GM12878 (cell line): ENCODE measurements around the gene ERC1. TPM values are rescaled to one million over a fixed set of nuclear protein-coding genes. Genes with fewer than 3 reads are reported as not detected.

Source experiments
- ATAC-seq: fragments of 200-7000 bp; cut with Tn5 transposase; 3 replicates; pipeline ENCODE4 v1.9.1; 2020; ENCODE audit warnings: mild to moderate bottlenecking, moderate library complexity
- BruUV-seq: library from RNA; stranded (reverse); fragments of 400-500 nt; replicated peaks from 2 replicates; lab custom pipeline; 2021; lab: Mats Ljungman, UMichigan
- CTCF ChIA-PET: fragments of 300-600 bp; sonication (Branson Sonifier 250); formaldehyde crosslinking; extraction: SDS; loops from one replicate; lab custom pipeline; 2021; ENCODE audit warnings: inconsistent platforms; lab: Yijun Ruan, JAX
- POLR2A ChIA-PET: fragments of 350-600 bp; formaldehyde crosslinking; extraction: SDS; loops from one replicate; lab custom pipeline; 2021; ENCODE audit warnings: inconsistent platforms; lab: Charles Lee
- RAD21 ChIA-PET: fragments of 300-600 bp; sonication (Branson Sonifier 250); formaldehyde crosslinking; loops from one replicate; lab custom pipeline; 2023; ENCODE audit warnings: antibody characterized with exemption; ENCODE audit not compliant: unreplicated experiment; lab: Charles Lee
- SMC1A ChIA-PET: fragments of 300-600 bp; sonication (Branson Sonifier 250); formaldehyde crosslinking; loops from one replicate; lab custom pipeline; 2023; ENCODE audit not compliant: unreplicated experiment, uncharacterized antibody; lab: Charles Lee
- DNase-seq: peaks from one replicate; pipeline ENCODE4 v3.0.0-alpha.2; 2011; ENCODE audit warnings: low read depth, low spot score
- FAIRE-seq: peaks from 3 replicates; lab custom pipeline; 2011; peaks lifted over from hg19 to GRCh38; lab: Jason Lieb, UNC
- H2AFZ ChIP-seq: 2 replicates; pipeline ENCODE4 v1.6.0; 2011; ENCODE audit warnings: low read depth, low read length, control low read depth; ENCODE audit not compliant: control insufficient read depth
- H3K27ac ChIP-seq: 2 replicates; pipeline ENCODE4 v1.5.1; 2011; ENCODE audit warnings: control low read depth; ENCODE audit not compliant: control insufficient read depth, insufficient read depth
- H3K27me3 ChIP-seq, 2 experiments: replicated peaks in 1 of 2; 2 replicates each; pipeline versions ENCODE4 v1.6.0 to v1.6.1; 2011; ENCODE audit warnings: low read length in 1 of 2; ENCODE audit not compliant: control insufficient read depth in 2 of 2, insufficient read depth in 2 of 2
- H3K36me3 ChIP-seq, 2 experiments: 2 replicates each; pipeline ENCODE4 v1.5.1; 2011; ENCODE audit warnings: low read length in 1 of 2; ENCODE audit not compliant: control insufficient read depth in 2 of 2, insufficient read depth in 2 of 2
- H3K4me1 ChIP-seq: 2 replicates; pipeline ENCODE4 v1.6.1; 2011; ENCODE audit warnings: mild to moderate bottlenecking, low read length, moderate library complexity, mixed read lengths; ENCODE audit not compliant: control insufficient read depth, insufficient read depth
- H3K4me2 ChIP-seq: 2 replicates; pipeline ENCODE4 v1.6.0; 2011; ENCODE audit warnings: control low read depth; ENCODE audit not compliant: control insufficient read depth, insufficient read depth
- H3K4me3 ChIP-seq: fragments of 200-600 bp; sonication (generic); 2 replicates; pipeline ENCODE4 v1.5.1; 2016
- H3K79me2 ChIP-seq: 2 replicates; pipeline ENCODE4 v1.6.0; 2011; ENCODE audit warnings: low read length; ENCODE audit not compliant: control insufficient read depth, insufficient read depth
- H3K9ac ChIP-seq: 2 replicates; pipeline ENCODE4 v1.8.0; 2011; ENCODE audit warnings: low read length, control low read depth, mixed read lengths; ENCODE audit not compliant: control insufficient read depth, insufficient read depth
- H3K9me3 ChIP-seq: replicated peaks from 3 replicates; pipeline ENCODE4 v1.5.1; 2011; ENCODE audit warnings: mild to moderate bottlenecking, low read length; ENCODE audit not compliant: control insufficient read depth, insufficient read depth
- H4K20me1 ChIP-seq: 2 replicates; pipeline ENCODE4 v1.6.0; 2011; ENCODE audit not compliant: control insufficient read depth, insufficient read depth
- ATF2 ChIP-seq: IDR thresholded peaks from 2 replicates; pipeline ENCODE4 v1.6.1; 2012; ENCODE audit warnings: low read length, inconsistent platforms
- EED ChIP-seq: sonication (generic); IDR thresholded peaks from 2 replicates; pipeline ENCODE4 v1.6.1; 2016; ENCODE audit warnings: antibody characterized with exemption, low read depth
- ESRRA ChIP-seq: IDR thresholded peaks from 2 replicates; pipeline ENCODE4 v1.6.1; 2012; ENCODE audit warnings: mild to moderate bottlenecking, low read length, improper control_type of control experiment
- HDAC6 ChIP-seq: fragments of 200-600 bp; sonication (generic); IDR thresholded peaks from one replicate; pipeline ENCODE4 v1.8.0; 2017; ENCODE audit warnings: antibody characterized with exemption; ENCODE audit not compliant: unreplicated experiment
- NRF1 ChIP-seq: conservative IDR thresholded peaks from 2 replicates; pipeline ENCODE4 v1.6.1; 2011; ENCODE audit warnings: mild to moderate bottlenecking, low read depth, low read length, improper control_type of control experiment
- RB1 ChIP-seq: fragments of 450-650 bp; formaldehyde crosslinking; IDR thresholded peaks from 2 replicates; pipeline ENCODE4 v1.6.1; 2017; ENCODE audit warnings: mild to moderate bottlenecking, borderline replicate concordance
- RELA ChIP-seq: fragments of 450-650 bp; IDR thresholded peaks from 2 replicates; pipeline ENCODE4 v1.8.0; 2014; ENCODE audit warnings: borderline replicate concordance; ENCODE audit not compliant: partially characterized antibody
- RFX5 ChIP-seq: IDR thresholded peaks from 2 replicates; pipeline ENCODE4 v1.6.1; 2011; ENCODE audit warnings: low read depth, low read length, improper control_type of control experiment
- SIX5 ChIP-seq: IDR thresholded peaks from 2 replicates; pipeline ENCODE4 v1.6.1; 2011; ENCODE audit warnings: mild to moderate bottlenecking, low read depth, low read length, moderate library complexity; ENCODE audit not compliant: severe bottlenecking
- SMC3 ChIP-seq: IDR thresholded peaks from 2 replicates; pipeline ENCODE4 v1.6.1; 2011; ENCODE audit warnings: low read length, improper control_type of control experiment, borderline replicate concordance
- SPI1 ChIP-seq: IDR thresholded peaks from 2 replicates; pipeline ENCODE4 v1.6.1; 2011; ENCODE audit warnings: low read depth, mild to moderate bottlenecking, low read length, moderate library complexity, borderline replicate concordance; ENCODE audit not compliant: insufficient read depth
- STAT3 ChIP-seq: IDR thresholded peaks from 2 replicates; pipeline ENCODE4 v1.6.1; 2011; ENCODE audit warnings: low read depth, low read length, improper control_type of control experiment
- SUZ12 ChIP-seq: fragments of 200-600 bp; sonication (generic); IDR thresholded peaks from one replicate; pipeline ENCODE4 v1.6.1; 2018; ENCODE audit warnings: antibody characterized with exemption, mild to moderate bottlenecking; ENCODE audit not compliant: unreplicated experiment
- TARDBP ChIP-seq: IDR thresholded peaks from 2 replicates; pipeline ENCODE4 v1.6.1; 2016; ENCODE audit warnings: borderline replicate concordance
- WRNIP1 ChIP-seq: IDR thresholded peaks from 2 replicates; pipeline ENCODE4 v1.6.1; 2011; ENCODE audit warnings: low read depth, low read length, improper control_type of control experiment, borderline replicate concordance
- WGBS: methylation state at CpG from one replicate; pipeline ENCODE4 v1.1.6; 2016; ENCODE audit warnings: low lambda C conversion rate; ENCODE audit not compliant: insufficient replicate concordance, insufficient coverage; ENCODE audit errors: missing lambda C conversion rate; 5-methylcytosine and 5-hydroxymethylcytosine counted together
- in situ Hi-C: fragments of 300-500 bp; cut with MboI; formaldehyde crosslinking; loops from 9 replicates; pipeline ENCODE4 v1.14.3; 2018; ENCODE audit warnings: mixed read lengths
- intact Hi-C: fragments of 100-400 bp; cut with micrococcal nuclease; formaldehyde crosslinking; loops from one replicate; pipeline ENCODE4 v1.14.2; 2022; ENCODE audit not compliant: unreplicated experiment
- polyA plus RNA-seq, 11 experiments: library from polyadenylated mRNA; depleted of rRNA in 4 of 11; unstranded in 6 of 11; stranded (reverse) in 5 of 11; fragments of >200 nt; fragmentation: Nextera tagmentation in 4 of 11; fragmentation: Illumina TruSeq in 1 of 11; extraction: Ambion mirVana in 4 of 11; extraction: Trizol in 1 of 11; gene quantifications; 1 replicate in 1 of 11; 2 replicates in 10 of 11; pipeline versions ENCODE4 v1.2.1 to v1.2.3, GENCODE V29; 2011 to 2016; ENCODE audit warnings: inconsistent platforms in 2 of 11, missing spikeins in 2 of 11, low read depth in 1 of 11
- total RNA-seq, 4 experiments: library from RNA; depleted of rRNA in 3 of 4; stranded (reverse); fragments of >200 nt in 3 of 4; fragmentation: Illumina TruSeq in 1 of 4; extraction: Trizol in 1 of 4; gene quantifications; 2 replicates each; pipeline versions ENCODE4 v1.2.1 to v1.2.3, GENCODE V29; 2013 to 2021
- TF ChIP-seq, protein P1 (sequence below): IDR thresholded peaks from 2 replicates; pipeline ENCODE4 v1.6.1; 2012; ENCODE audit warnings: low read depth, low read length, improper control_type of control experiment
- TF ChIP-seq, protein P2 (sequence below): fragments of 450-650 bp; IDR thresholded peaks from 2 replicates; pipeline ENCODE4 v1.6.1; 2017; ENCODE audit warnings: antibody characterized with exemption, mild to moderate bottlenecking, moderate library complexity

Gene ERC1
- total and polyA plus RNA-seq, 10 of the 15 experiments (the other 5 are each of a cell fraction or from before 2014, with no cell fraction given): 0.75 to 8.0 (median 5.0) TPM

- ChIA-PET POLR2A (interaction anchor here (0.6 kb wide), 1 partner anchor 394 kb away, joined by 11 read pairs; no protein-coding TSS in a partner anchor), RAD21 (no interaction called here), CTCF (no interaction called here), SMC1A (no interaction called here)
- Histone ChIP-seq H3K27me3 (peaks cover 0 to 2% of the 10 kb centered on the region in 2 experiments; a peak in 1 of 4 replicates), H4K20me1 (0 out of 2 replicates have a peak, but pooled peaks cover 3% of the 10 kb centered on the region), H3K4me2 (no peak overlapping the region), H3K79me2 (no peaks in the 10 kb centered on the region), H3K9me3 (no peaks in the 10 kb centered on the region), H3K36me3 (no peaks in the 10 kb centered on the region), H2AFZ (no peak overlapping the region), H3K4me3 (no peak overlapping the region), H3K9ac (no peak overlapping the region), H3K27ac (no peak overlapping the region), H3K4me1 (no peaks in the 10 kb centered on the region)
- no peak for FAIRE-seq
- 29% methylated on average over 4 of the region's 4 CpGs for WGBS
- intact Hi-C loops (no loop called here), in situ Hi-C loops (no loop called here)
- no peak for TF ChIP-seq HDAC6
- no peak for TF ChIP-seq TARDBP
- no peak for TF ChIP-seq RELA
- TF ChIP-seq, protein P1, sequence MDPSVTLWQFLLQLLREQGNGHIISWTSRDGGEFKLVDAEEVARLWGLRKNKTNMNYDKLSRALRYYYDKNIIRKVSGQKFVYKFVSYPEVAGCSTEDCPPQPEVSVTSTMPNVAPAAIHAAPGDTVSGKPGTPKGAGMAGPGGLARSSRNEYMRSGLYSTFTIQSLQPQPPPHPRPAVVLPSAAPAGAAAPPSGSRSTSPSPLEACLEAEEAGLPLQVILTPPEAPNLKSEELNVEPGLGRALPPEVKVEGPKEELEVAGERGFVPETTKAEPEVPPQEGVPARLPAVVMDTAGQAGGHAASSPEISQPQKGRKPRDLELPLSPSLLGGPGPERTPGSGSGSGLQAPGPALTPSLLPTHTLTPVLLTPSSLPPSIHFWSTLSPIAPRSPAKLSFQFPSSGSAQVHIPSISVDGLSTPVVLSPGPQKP: no peak
- TF ChIP-seq SMC3: no peak
- TF ChIP-seq ESRRA: no peak
- no peak for TF ChIP-seq EED
- TF ChIP-seq STAT3: no peak
- no peak for TF ChIP-seq ATF2
- no peak for TF ChIP-seq SPI1
- TF ChIP-seq SUZ12: no peak
- TF ChIP-seq NRF1: no peak
- TF ChIP-seq RB1: no peak
- no peak for TF ChIP-seq WRNIP1
- TF ChIP-seq, protein P2, sequence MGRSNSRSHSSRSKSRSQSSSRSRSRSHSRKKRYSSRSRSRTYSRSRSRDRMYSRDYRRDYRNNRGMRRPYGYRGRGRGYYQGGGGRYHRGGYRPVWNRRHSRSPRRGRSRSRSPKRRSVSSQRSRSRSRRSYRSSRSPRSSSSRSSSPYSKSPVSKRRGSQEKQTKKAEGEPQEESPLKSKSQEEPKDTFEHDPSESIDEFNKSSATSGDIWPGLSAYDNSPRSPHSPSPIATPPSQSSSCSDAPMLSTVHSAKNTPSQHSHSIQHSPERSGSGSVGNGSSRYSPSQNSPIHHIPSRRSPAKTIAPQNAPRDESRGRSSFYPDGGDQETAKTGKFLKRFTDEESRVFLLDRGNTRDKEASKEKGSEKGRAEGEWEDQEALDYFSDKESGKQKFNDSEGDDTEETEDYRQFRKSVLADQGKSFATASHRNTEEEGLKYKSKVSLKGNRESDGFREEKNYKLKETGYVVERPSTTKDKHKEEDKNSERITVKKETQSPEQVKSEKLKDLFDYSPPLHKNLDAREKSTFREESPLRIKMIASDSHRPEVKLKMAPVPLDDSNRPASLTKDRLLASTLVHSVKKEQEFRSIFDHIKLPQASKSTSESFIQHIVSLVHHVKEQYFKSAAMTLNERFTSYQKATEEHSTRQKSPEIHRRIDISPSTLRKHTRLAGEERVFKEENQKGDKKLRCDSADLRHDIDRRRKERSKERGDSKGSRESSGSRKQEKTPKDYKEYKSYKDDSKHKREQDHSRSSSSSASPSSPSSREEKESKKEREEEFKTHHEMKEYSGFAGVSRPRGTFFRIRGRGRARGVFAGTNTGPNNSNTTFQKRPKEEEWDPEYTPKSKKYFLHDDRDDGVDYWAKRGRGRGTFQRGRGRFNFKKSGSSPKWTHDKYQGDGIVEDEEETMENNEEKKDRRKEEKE: no peak
- no peak for TF ChIP-seq RFX5
- no peak for TF ChIP-seq SIX5
- DNase-seq: no peak
- no TSS peak for BruUV-seq
- ATAC-seq: no peak
These were observed 59.2 kb downstream of the ERC1 start for GRCh38 chr12:1050059-1050707.
